ENCODE results near the gene PRSS22.

The PRSS22 gene, protein sequence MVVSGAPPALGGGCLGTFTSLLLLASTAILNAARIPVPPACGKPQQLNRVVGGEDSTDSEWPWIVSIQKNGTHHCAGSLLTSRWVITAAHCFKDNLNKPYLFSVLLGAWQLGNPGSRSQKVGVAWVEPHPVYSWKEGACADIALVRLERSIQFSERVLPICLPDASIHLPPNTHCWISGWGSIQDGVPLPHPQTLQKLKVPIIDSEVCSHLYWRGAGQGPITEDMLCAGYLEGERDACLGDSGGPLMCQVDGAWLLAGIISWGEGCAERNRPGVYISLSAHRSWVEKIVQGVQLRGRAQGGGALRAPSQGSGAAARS

DNA sequence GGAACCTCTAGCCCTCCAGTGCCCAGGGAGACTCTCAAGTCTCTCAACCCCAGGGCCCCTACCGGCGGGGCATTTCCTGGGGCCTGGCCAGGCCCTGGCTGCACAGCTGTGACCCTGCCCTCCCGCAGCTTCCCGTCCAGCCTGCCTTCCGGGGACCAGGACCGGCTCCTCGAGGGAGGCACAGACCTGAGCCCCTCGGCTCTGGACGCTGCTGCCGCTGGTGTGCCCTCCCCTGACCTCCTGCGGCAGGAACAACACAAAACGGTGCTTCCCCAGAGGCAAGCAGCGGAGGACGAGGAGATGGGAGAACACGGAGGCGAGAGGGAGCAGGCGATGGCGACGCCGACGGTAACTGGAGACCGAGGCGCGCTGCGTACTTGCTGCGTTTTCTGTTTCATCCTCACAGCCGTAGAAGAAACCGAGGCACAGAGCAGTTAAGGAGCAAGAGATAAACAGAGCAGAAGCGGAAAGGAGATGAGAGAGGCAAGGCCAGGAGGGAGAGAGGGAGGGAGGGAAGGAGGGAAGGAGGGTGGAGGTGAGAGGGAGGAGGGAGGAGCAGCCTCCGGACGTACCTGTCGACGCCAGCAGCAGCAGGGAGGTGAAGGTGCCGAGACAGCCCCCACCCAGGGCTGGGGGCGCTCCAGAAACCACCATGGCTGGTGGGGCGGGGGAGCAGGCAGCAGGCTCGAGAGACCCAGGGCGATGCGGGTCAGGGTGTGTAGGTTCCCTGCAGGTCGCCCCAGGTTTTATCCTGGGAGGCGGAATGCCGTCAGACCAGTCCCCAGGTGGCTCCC lies at the start of gene PRSS22:
PRSS22 (minus strand) TSS at position 720 of the 794 bp plus-strand sequence; CDS start at position 654, 66 bp downstream.
- no peak for DNase-seq

DNA sequence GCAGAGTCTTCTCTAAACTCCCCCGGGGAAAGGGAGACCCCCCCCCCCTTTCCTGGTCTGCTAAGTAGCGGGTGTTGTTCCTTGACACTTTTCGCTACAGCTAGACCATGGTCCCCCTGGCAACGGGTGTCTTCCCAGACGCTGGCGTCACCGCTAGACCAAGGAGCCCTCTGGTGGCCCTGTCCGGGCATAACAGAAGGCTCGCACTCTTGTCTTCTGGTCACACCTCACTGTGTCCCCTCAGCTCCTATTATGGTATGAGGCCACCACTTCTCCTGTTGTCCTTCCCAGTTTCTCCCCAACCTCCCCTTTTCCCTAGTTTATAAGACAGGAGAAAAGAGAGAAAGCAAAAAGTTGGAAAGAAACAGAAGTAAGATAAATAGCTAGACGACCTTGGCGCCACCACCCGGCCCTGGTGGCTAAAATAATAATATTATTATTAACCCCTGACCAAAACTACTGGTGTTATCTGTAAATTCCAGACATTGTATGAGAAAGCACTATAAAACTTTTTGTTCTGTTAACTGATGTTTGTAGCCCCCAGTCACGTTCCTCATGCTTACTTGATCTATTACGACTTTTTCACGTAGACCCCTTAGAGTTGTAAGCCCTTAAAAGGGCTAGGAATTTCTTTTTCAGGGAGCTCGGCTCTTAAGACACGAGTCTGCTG lies 49.2 kb upstream of the PRSS22 start:
- DNase-seq, result peak; percentile 55

DNA sequence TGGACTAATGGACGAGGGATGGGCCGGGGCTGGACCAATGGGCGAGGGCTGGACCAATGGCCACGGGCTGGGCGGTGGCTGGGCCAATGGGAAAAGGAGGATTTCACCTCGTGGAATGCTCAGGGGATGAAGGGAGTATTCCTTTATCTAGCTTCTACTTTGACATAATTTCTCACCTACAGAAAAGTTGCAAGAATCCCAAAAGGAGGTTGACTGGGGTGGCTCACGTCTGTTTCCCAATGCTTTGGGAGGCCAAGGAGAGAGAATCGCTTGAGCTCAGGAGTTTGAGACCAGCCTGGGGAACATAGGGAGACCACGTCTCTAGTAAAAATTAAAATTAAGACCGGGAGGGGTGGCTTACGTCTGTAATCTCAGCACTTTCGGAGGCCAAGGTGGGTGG lies 48.0 kb upstream of the PRSS22 start:
- no peak for DNase-seq

DNA sequence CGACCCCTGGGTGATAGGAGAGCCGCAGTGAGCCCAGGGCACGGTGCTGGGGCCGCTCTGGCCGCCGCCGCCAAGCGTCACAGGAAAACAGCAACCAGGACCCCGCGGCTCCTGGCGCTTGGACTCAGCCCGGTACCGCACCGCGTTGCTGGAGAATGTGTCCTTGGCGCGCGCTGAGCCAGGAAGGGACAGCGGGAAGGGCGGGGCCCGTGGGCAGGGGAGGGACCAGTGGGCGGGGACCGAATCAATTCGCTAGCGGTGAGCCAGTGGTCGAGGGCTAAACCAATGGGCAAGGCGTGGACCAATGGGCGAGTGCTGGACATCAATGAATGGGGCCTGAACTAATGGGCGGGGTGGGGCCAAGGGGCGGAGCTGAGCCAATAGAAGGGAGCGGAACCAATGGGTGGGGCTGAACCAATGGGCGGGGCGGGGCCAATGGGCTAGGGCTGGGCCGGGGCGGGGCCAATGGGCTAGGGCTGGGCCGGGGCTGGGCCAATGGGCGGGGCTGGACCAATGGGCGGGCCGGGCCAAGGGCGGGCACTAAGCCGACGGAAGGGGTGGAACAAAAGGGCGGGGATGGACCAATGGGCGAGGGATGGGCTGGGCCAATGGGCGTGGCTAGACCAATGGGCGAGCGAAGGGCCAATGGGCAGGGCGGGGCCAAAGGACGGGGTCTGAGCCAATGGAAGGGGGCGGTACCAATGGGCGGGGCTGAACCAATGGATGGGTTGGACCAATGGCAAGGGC lies 47.4 kb upstream of the PRSS22 start:
- peak; percentile 99 for DNase-seq

DNA sequence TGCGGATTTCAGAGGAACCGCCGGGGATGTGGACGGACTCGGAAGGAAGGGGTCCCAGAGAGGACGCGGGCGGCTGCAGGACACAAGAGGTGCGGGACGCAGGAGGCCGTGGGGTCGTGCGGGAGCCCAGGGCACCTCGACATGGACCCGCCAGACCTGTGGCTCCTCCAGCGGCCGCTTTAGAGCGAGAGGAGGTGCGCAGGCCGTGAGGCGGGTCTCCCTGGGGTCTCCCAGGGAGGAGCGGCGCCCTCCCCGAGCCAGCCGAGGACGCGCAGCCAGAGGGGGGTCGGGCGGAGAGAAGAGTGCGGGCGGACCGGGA lies 46.9 kb upstream of the PRSS22 start:
- no peak for DNase-seq

DNA sequence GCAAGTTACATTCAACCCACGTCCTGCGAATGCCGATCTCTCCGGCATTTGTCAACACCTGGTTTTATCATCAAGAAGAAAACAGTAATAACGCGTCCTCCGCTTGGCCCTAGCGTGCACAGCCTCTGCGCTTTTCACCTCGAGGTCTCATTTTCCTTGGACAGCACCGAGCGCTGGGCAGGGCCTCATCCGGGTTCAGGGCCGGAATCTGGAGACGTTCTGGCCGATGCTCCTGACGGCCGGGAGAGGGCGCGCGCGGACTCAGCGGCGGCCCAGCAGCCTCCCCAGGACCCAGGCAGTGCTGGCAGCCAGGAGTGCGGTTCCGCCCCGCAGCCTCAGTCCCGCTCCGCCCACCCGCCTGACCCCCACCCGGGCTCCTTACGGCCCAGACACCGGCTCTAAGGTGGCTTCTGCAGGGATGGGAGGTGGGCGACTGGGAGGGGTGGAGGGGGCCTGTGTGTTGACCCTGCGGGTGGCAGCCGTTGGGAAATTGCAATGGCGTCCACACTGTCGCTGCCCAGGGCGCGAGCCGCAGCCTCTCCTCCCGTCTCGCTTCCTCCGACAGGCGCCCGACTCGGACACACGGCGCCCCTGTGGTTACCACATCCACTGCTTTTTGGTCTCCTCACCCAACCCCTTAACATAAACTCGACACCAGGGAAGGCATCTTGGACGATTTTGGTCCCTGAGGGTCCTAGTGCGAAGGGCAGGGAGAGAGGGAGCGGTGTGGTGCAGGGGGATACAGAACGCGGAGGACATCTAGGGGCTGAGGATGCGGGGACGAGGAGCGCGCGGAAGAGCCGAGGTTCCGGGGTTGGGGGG lies 46.3 kb upstream of the PRSS22 start:
- DNase-seq, result peak; percentile 88

DNA sequence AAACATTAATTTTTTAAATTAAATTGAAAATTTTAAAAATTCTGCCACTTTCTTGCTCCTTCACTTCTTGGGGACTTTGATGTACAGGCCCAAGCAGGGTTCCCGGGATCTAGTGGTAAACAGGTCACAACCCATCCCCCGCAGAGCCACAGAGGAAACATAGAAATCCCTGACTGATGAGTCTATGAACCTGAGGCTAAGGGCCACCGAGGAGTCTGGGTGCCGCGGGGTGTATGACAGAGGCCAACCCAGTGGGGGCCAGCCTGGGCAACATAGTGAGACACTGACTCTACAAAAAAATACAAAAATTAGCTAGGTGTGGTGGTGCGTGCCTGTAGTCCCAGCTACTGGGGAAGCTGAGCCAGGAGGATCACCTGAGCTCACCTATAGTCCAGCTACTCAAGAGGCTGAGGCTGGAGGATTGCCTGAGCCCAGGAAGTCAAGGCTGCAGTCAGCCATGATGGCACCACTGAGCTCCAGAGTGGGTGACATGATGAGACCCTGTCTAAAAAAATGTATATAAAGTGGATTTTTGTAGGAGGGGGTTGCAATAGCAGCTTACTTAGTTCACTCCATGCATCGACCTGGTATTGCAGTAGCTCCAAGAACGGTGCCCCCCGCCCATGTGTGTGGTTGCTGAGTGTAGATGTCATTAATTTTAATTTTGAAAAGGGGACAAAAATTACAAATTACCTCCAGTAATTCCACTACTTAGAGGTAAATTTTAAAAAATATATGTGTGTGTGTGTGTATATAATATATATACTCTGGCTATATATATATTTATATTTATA lies 44.6 kb upstream of the PRSS22 start:
- DNase-seq, result no peak

DNA sequence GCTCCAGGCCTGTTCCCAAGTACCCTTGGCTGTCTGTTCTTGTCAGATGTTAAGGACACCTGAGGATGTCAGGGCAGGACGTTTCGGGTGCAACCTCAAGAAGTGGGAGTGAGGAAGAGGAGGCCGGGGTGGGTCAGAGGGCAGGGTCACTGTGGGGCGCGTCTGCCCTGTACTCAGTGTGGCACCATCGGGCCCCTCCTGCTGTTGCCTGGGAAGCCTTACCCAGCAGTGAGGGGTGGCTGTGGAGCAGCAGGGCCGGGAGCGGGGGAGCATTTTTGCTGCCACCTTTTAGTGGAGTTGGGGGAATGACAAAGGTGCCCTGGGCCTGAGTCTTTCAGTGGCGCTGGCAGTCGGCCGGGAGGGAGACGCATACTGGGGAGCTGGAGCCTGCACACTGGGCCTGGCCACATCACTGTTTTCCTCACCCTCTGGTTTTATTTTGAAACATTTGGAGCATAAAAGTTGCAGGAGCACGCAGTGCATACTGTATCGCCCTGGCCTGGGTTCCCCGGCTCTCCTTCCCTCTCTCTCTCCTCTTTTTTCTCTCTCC lies 42.6 kb upstream of the PRSS22 start:
- no peak for DNase-seq

DNA sequence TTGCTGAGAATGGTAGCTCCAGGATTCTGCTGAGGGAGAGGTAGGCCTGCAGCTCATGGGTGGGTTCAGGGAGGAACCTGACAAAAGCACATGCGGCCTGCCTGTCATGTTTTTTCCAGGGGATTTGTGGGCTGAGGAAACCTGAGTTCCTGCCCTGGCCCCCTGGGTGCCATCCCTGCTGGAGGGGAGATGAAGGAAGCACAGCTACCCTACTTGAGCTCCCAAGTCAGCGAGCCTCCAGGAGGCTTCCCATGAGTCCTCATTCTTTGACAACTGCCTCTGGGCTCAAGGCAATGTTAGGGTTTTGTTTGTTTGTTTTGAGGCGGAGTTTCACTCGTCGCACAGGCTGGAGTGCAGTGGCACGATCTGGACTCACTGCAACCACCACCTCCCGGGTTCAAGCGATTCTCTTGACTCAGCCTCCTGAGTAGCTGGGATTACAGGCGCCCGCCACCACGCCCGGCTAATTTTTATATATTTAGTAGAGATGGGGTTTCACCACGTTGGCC lies 41.6 kb upstream of the PRSS22 start:
- DNase-seq, result no peak

DNA sequence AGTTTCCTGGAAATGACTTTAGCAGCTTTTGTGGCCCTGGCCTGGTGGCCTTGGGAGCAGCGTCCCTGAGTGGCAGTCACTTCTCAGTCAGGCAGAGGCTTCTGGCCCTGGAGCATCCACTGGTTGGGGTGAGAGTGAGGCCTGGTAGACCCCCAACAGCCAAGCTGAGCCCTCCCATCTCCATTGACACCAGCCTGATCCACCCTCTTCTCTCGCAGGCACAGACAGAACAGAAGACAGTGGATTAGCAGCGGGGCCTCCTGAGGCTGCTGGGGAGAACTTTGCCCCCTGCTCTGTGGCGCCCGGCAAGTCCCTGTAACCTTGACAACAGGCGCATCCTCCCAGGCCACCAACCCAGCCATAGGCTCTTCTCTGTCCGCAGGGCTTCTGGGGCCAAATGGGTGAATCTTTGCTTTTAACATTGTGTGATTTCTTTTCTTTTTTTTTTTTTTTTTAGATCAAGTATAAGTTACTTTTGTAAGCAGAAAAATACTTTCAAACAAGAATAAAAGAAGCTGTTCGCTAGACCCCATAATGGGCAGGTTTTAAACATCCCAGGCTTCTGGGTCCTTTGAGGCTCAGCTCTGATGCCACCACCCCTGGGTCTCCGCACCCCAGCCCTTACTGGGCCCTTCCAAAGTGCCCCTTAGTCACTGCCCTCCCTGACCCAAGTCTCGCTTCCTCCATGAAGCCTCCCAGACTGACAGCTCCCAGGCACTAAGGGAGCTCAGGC lies 41.0 kb upstream of the PRSS22 start:
- no peak for DNase-seq

DNA sequence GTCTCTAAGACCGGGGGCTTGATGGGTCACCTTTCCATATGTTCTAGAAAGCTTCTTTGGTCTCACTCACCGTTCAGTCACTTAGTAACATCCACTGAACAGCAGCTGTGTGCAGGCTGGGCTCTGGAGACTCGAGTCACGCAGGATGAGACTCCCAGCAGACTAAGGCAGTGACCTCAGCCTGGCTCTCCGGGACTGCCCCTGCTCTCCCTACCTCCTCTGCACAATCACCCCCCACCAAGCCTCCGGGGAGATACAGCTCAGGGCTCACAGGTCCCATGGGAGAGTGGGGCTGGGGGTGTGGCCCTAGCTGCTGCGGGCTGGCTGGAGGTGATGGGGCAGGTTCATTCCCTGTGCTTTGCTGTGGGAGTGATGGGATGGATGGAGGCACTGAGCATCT lies 39.1 kb upstream of the PRSS22 start:
- DNase-seq, result no peak

DNA sequence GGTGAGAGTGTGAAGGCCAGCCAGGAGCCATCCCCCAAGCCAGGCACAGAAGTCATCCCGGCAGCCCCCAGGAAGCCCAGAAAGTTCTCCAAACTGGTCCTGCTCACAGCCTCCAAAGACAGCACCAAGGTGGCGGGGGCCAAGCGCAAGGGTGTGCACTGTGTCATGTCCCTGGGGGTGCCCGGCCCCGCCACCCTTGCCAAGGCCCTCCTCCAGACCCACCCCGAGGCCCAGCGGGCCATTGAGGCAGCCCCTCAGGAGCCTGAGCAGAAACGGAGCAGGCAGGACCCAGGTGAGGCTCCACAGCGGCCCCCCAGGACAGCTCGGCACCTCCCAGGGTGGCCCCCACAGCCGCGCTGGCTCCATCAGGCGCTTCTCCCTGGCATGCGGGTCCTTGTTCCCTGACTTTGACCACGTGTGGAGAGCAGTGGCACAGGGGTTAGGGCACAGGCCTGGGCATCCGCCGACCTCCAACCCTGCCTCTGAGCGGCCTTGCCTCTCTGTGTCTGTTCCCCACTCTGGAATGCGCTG lies 38.6 kb upstream of the PRSS22 start:
- no peak for DNase-seq

DNA sequence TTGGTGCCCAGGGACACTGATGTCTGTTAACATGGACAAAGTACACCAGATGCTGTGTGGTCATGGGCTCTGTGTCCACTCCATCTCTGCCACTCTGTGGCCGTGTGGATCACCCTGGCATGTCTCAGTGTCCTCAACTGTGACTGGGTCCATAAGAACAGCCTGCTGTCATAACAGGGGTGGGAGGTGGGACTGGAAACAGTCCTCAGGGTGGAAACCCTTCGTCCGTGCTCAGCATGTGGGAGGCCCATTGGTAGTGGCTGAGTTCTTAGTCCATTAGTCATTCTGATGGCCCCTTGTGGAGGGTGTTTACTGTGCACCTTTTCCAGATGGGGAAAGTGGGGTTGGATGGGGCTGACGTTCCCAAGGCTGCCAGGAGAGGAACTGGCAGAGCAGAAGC lies 37.8 kb upstream of the PRSS22 start:
- no peak for DNase-seq

DNA sequence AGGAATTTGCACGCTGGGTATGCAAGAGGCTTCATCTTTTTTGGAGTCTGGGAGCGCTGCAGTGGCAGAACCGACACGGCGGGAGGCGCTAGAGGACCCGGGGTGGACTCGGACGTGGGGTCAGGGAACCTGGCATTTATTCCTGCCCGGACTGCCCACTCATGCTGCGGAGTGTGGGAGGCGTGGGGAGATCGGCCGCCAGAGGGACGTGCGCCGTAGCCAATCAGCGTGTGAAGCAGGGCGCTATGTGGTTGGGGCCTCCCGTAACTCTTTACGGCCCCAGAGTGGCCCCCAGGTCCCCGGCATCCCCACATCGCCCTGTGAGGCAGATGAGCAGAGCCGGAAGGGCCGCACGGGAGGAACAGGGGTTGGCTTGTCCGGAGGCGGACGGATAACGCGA lies 36.3 kb upstream of the PRSS22 start:
- DNase-seq, result no peak

DNA sequence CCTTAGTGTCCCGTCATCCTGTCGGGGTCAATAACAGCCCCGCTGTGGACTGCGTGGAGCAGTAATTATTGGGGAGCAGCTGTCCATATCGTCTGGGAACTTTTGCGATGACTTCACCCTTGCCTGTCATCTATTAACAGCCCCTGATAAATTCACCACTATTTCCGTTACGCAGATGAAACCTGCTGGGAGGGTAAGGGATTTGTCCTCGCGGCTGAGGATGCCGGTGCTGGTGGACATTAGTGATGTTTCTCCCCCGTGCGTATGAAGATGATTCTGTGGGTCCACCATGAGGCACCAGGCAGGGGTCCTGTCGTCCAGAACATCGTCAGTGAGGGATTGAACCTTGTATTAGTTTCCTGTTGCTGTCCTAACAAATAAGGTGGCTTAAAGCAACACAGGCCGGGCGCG lies 26.1 kb upstream of the PRSS22 start:
- no peak for DNase-seq

DNA sequence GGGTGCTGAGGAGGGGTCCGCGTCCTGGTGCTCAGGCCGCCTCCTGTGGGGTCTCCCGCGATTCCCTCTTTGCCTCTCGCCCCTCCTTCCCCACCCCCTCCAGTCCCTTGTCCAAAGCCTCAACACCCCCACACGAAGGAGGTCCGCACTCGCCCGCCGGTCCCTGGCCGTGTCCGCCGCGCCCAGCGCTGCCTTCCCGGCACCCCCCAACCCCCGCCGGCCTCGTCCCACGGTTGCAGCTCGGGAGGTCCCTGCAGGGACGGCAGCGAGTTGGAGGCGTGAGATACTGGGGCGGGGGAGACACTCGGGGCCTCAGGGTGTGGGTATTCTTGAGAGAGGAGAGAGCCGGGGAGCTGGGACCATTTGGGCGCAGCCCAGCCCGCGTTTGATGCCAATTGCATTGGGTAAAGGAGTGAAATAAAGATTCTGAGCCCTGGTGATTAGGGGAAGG lies 25.5 kb upstream of the PRSS22 start:
- DNase-seq, result no peak

DNA sequence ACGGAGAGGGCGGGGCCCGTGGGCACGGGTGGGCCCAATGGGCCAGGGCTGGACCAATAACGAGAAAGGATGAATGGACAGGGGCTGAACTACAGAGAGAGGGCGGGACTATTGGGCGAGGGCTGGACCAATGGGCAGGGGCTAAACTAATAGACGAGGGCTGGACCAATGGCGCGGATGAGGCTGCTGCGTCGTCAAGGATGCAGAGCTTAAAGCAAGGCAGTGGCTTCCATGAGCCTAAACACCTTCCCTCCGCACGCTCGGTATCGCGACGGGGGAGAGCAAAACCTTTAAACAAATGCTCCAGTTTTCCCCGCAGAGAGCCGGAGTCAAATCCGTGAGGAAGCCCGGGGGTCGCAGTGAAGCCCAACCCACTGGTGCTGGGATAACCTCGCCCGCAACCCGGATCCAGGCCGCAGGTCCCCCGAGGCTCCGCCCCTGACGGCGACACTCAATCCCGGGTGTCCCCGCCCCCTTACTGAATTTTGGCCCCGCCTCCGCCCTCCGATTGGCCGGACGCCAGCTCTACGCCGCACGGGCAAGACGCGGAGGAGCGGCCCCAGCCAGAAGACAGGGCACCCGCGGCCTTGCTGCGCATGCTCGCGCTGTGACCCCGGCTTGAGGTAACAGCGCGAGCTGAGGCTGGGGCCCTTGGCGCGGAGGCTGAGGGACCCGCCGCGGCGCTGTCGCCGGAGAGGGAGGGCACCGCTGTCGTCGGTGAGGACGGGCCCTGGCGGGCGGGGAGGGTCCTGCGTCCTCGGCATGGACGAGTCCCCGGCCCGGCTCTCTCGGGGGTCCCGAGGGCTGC lies 24.9 kb upstream of the PRSS22 start, which contains the start of gene FLYWCH2:
FLYWCH2 (plus strand) TSS at position 566 of the 808 bp plus-strand sequence. CDS start 13,235 bp downstream, outside the sequence.
- DNase-seq, result peak; percentile 100

DNA sequence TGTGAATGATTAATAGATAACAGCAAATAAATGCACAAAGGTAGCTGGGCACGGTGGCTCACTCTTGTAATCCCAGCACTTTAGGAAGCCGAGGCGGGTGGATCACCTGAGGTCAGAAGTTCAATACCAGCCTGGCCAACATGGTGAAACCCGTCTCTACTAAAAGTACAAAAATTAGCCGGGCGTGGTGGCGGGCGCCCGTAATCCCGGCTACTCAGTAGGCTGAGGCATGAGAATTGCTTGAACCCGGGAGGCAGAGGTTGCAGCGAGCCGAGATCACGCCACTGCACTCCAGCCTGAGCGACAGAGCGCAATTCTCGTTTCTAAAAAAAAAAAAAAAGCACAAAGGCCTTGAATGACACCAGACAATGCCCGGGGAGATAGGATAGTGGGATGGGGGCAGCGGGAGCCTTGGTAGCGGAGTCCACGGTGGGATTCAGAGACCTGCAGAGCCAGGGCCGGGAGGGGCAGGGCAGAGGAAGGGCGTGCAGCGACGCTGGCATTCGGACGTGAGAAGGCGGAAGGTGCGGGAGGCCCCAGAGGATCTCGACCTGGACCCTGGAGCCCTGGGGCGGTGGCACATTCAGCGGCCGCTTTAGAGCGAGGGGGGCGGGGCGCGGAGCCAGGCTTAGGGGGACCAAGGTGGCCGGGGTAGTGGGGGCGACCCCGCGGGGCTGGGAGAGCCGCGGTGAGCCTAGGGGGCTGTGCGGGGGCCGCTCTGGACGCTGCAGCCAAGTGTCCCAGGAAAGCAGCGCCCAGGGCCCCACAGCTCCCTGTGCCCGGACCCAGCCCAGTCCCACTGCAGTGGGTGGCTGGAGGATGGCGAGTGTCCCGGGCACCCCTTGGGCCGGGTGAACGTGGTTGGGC lies 24.0 kb upstream of the PRSS22 start:
- peak; percentile 33 for DNase-seq
